IMR-90 (cell line): ENCODE results near the gene CADM4. TPM values are rescaled to one million over a fixed set of nuclear protein-coding genes. Genes with fewer than 3 reads are reported as not detected.

Experiments used
- ATAC-seq: fragments of 200-7000 bp; cut with Tn5 transposase; 2 replicates; pipeline ENCODE4 v1.9.1; 2020; ENCODE audit warnings: low read depth, mild to moderate bottlenecking, moderate library complexity
- BruUV-seq: library from RNA; stranded (reverse); fragments of 400-500 nt; replicated peaks from 2 replicates; lab custom pipeline; 2021; lab: Mats Ljungman, UMichigan
- CTCF ChIA-PET: fragments of 300-600 bp; formaldehyde crosslinking; extraction: SDS; loops from one replicate; lab custom pipeline; 2021; ENCODE audit warnings: antibody characterized with exemption; lab: Yijun Ruan, JAX
- POLR2A ChIA-PET: fragments of 300-600 bp; sonication (Branson Sonifier 250); formaldehyde crosslinking; loops from one replicate; lab custom pipeline; 2022; ENCODE audit warnings: antibody characterized with exemption; ENCODE audit not compliant: unreplicated experiment; lab: Charles Lee
- DNase-seq: peaks from one replicate; pipeline ENCODE4 v3.0.0; 2013
- H2AFZ ChIP-seq: replicated peaks from 2 replicates; pipeline ENCODE3; 2013; ENCODE audit warnings: low read length, mild to moderate bottlenecking; ENCODE audit not compliant: poor library complexity
- H2AK5ac ChIP-seq: 2 replicates; pipeline ENCODE4 v1.6.1; 2013; ENCODE audit warnings: low read depth, low read length, inconsistent platforms
- H2AK9ac ChIP-seq: replicated peaks from 2 replicates; pipeline ENCODE3; 2013; ENCODE audit warnings: mild to moderate bottlenecking, low read depth, low read length, moderate library complexity; ENCODE audit not compliant: poor library complexity
- H2BK120ac ChIP-seq: 2 replicates; pipeline ENCODE4 v1.6.1; 2013; ENCODE audit warnings: low read depth, low read length, inconsistent platforms
- H2BK15ac ChIP-seq: 3 replicates; pipeline ENCODE4 v1.6.1; 2013; ENCODE audit warnings: low read depth, low read length, inconsistent platforms
- H2BK20ac ChIP-seq: 2 replicates; pipeline ENCODE4 v1.6.1; 2013; ENCODE audit warnings: low read depth, mild to moderate bottlenecking, inconsistent platforms, low read length, moderate library complexity
- H2BK5ac ChIP-seq: 2 replicates; pipeline ENCODE4 v1.6.1; 2013; ENCODE audit warnings: mild to moderate bottlenecking, low read depth, low read length, inconsistent platforms; ENCODE audit not compliant: poor library complexity, severe bottlenecking
- H3K14ac ChIP-seq: replicated peaks from 2 replicates; pipeline ENCODE4 v1.6.1; 2013; ENCODE audit warnings: low read depth, low read length, inconsistent platforms
- H3K18ac ChIP-seq: 2 replicates; pipeline ENCODE4 v1.6.1; 2013; ENCODE audit warnings: low read depth, low read length, control low read depth
- H3K23ac ChIP-seq: 2 replicates; pipeline ENCODE4 v1.6.1; 2013; ENCODE audit warnings: low read depth, low read length, inconsistent platforms
- H3K27ac ChIP-seq: 2 replicates; pipeline ENCODE4 v1.5.1; 2013; ENCODE audit warnings: mild to moderate bottlenecking, control low read depth, low read length; ENCODE audit not compliant: insufficient read depth
- H3K27me3 ChIP-seq: 2 replicates; pipeline ENCODE4 v1.6.1; 2013; ENCODE audit warnings: low read length; ENCODE audit not compliant: control insufficient read depth, insufficient read depth
- H3K36me3 ChIP-seq: 2 replicates; pipeline ENCODE4 v1.6.1; 2013; ENCODE audit warnings: low read length, mixed read lengths; ENCODE audit not compliant: control insufficient read depth, insufficient read depth
- H3K4ac ChIP-seq: 2 replicates; pipeline ENCODE4 v1.6.1; 2013; ENCODE audit warnings: low read depth, low read length, inconsistent platforms
- H3K4me1 ChIP-seq: 2 replicates; pipeline ENCODE4 v1.6.1; 2013; ENCODE audit warnings: low read length, mixed read lengths; ENCODE audit not compliant: control insufficient read depth, insufficient read depth
- H3K4me2 ChIP-seq: 2 replicates; pipeline ENCODE4 v1.6.1; 2013; ENCODE audit warnings: low read depth, mild to moderate bottlenecking, control low read depth, low read length, moderate library complexity
- H3K4me3 ChIP-seq: 2 replicates; pipeline ENCODE4 v1.5.1; 2013; ENCODE audit warnings: low read depth, mild to moderate bottlenecking, control low read depth, low read length, moderate library complexity; ENCODE audit not compliant: insufficient read depth
- H3K56ac ChIP-seq: 2 replicates; pipeline ENCODE4 v1.6.1; 2013; ENCODE audit warnings: low read length, inconsistent platforms; ENCODE audit not compliant: insufficient read depth; ENCODE audit errors: extremely low read depth
- H3K79me1 ChIP-seq, 2 experiments: 2 replicates each; pipeline ENCODE4 v1.6.1; 2013; ENCODE audit warnings: low read length in 2 of 2, inconsistent platforms in 1 of 2, low read depth in 1 of 2
- H3K9ac ChIP-seq: 2 replicates; pipeline ENCODE4 v1.6.1; 2013; ENCODE audit warnings: low read depth, low read length, control low read depth
- H3K9me1 ChIP-seq: 2 replicates; pipeline ENCODE4 v1.6.1; 2013; ENCODE audit warnings: low read length, inconsistent platforms; ENCODE audit not compliant: insufficient read depth
- H3K9me3 ChIP-seq: 2 replicates; pipeline ENCODE4 v1.6.1; 2013; ENCODE audit warnings: low read length; ENCODE audit not compliant: control insufficient read depth, insufficient read depth
- H4K20me1 ChIP-seq: 2 replicates; pipeline ENCODE4 v1.6.1; 2013; ENCODE audit warnings: low read length, inconsistent platforms; ENCODE audit not compliant: insufficient read depth
- H4K5ac ChIP-seq: 2 replicates; pipeline ENCODE4 v1.6.1; 2013; ENCODE audit warnings: mild to moderate bottlenecking, low read depth, low read length, control low read depth
- H4K8ac ChIP-seq, 2 experiments: 2 replicates each; pipeline ENCODE4 v1.6.1; 2013; ENCODE audit warnings: low read depth in 2 of 2, low read length in 2 of 2, control low read depth in 1 of 2, inconsistent platforms in 1 of 2
- H4K91ac ChIP-seq: 2 replicates; pipeline ENCODE4 v1.6.1; 2013; ENCODE audit warnings: low read depth, low read length, inconsistent platforms; ENCODE audit not compliant: insufficient read depth
- BHLHE40 ChIP-seq: fragments of 150-350 bp; IDR thresholded peaks from 2 replicates; pipeline ENCODE4 v1.6.1; 2016; ENCODE audit warnings: mild to moderate bottlenecking, low read depth, low read length
- CEBPB ChIP-seq: IDR thresholded peaks from 2 replicates; pipeline ENCODE4 v1.6.1; 2012; ENCODE audit warnings: low read depth, low read length, improper control_type of control experiment
- CHD1 ChIP-seq: IDR thresholded peaks from 2 replicates; pipeline ENCODE4 v1.6.1; 2012; ENCODE audit warnings: low read depth, low read length, improper control_type of control experiment
- CTCF ChIP-seq: conservative IDR thresholded peaks from 2 replicates; pipeline ENCODE4 v1.5.1; 2012; ENCODE audit warnings: mild to moderate bottlenecking, low read depth, low read length, improper control_type of control experiment
- ELK1 ChIP-seq: fragments of 150-350 bp; IDR thresholded peaks from 2 replicates; pipeline ENCODE4 v1.6.1; 2016; ENCODE audit warnings: low read depth, mild to moderate bottlenecking, low read length, moderate library complexity, borderline replicate concordance
- MAFK ChIP-seq: IDR thresholded peaks from 2 replicates; pipeline ENCODE4 v1.6.1; 2012; ENCODE audit warnings: low read depth, low read length, improper control_type of control experiment
- NFE2L2 ChIP-seq: fragments of 150-350 bp; IDR thresholded peaks from 2 replicates; pipeline ENCODE4 v1.6.1; 2016; ENCODE audit warnings: low read depth, mild to moderate bottlenecking, low read length
- POLR2A ChIP-seq: IDR thresholded peaks from 2 replicates; pipeline ENCODE4 v1.6.1; 2012; ENCODE audit warnings: mild to moderate bottlenecking, low read depth, low read length
- RCOR1 ChIP-seq: IDR thresholded peaks from 2 replicates; pipeline ENCODE4 v1.6.1; 2012; ENCODE audit warnings: mild to moderate bottlenecking, low read length, improper control_type of control experiment; ENCODE audit not compliant: insufficient replicate concordance
- RFX5 ChIP-seq: IDR thresholded peaks from 2 replicates; pipeline ENCODE4 v1.8.0; 2012; ENCODE audit warnings: low read depth, mild to moderate bottlenecking, low read length, moderate library complexity
- USF2 ChIP-seq: fragments of 150-350 bp; IDR thresholded peaks from 2 replicates; pipeline ENCODE4 v1.6.1; 2017; ENCODE audit warnings: mild to moderate bottlenecking, antibody characterized with exemption, low read length, low read depth
- WGBS, 2 experiments: methylation state at CpG; one replicate each; pipeline versions ENCODE4 v1.1.5 to v1.1.7; 2013; ENCODE audit warnings: missing lambda C conversion rate in 2 of 2; ENCODE audit not compliant: insufficient read length in 1 of 2; ENCODE audit errors: extremely low coverage in 2 of 2; 5-methylcytosine and 5-hydroxymethylcytosine counted together
- dilution Hi-C: fragments of 300-500 bp; cut with HindIII; formaldehyde crosslinking; loops from one replicate; pipeline ENCODE4 v1.14.3; 2018; ENCODE audit warnings: low sequenced_read_pairs; ENCODE audit not compliant: unreplicated experiment
- in situ Hi-C: fragments of 300-500 bp; cut with MboI; formaldehyde crosslinking; loops from 3 replicates; pipeline ENCODE4 v1.14.3; 2019; ENCODE audit warnings: low sequenced_read_pairs, inconsistent platforms, mixed read lengths
- intact Hi-C: fragments of 100-400 bp; cut with micrococcal nuclease; formaldehyde crosslinking; loops from 2 replicates; pipeline ENCODE4 v1.10.0; 2022
- polyA plus RNA-seq, 3 experiments: library from polyadenylated mRNA; depleted of rRNA; stranded (reverse); fragments of >200 nt; gene quantifications; 2 replicates each; pipeline ENCODE4 v1.2.3, GENCODE V29; 2012; ENCODE audit warnings: low replicate concordance in 1 of 3
- total RNA-seq: library from RNA; depleted of rRNA; stranded (reverse); fragments of >200 nt; gene quantifications from 2 replicates; pipeline ENCODE4 v1.2.3, GENCODE V29; 2012

CADM4 gene
- total and polyA plus RNA-seq, 2 of the 4 experiments (the other 2 are of a cell fraction) = 2.0 to 4.9 TPM

DNA sequence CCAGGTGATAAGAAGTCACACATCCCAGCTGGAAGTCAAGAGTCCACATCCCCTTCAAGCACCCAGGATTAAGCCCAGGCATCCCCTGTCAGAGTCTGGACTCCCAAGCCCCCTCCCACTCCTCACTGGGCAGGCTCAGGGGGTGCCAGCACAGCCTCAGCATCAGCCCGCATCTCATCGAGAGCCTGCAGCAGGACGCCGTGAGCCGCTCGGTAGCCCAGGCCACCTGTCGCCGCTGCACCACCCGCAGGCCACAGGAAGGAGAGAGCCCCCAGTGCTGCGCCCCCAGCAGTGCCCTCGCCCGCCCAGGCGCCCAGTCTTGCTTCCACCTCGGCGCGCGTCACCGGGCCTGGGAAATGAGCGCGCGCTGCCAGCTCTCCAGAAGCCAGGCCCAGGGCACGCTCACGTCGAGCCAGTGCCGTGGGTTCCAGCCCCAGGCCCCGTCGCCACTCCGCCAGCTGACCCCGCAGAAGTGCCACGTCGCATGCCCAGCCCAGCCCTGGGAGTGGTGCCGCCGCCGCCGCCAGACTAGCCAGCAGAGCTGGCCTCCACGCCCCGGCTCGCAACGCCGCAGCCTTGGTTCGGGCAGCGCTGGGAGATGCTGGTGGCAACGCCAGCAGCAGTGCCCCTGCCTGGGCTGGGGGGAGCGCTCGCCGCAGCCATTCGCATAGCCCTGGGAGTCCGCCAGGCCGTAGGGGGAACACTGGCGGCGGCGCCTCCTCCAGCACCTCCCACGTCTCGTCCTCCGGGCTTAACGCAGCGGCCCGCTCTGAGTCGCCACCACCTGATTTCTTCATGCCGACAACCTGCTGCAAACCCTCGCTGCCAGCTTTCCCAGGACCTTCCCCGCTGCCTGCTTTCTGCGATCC is 47.5 kb downstream of the CADM4 start:
- in situ Hi-C loops = no loop called here
- POLR2A ChIA-PET = no interaction called here
- CTCF ChIA-PET = no interaction called here

More for the DNA sequence above, 47.5 kb downstream of the CADM4 start:
- intact Hi-C loops = no loop called here
- Histone ChIP-seq H4K8ac (no peak overlapping the region), H4K5ac (no peak overlapping the region), H2AK5ac (no peak overlapping the region), H3K18ac (no peak overlapping the region), H3K79me1 (peaks cover 25 to 63% of the 10 kb centered on the region in 2 experiments), H3K4ac (no peak overlapping the region), H2BK15ac (no peak overlapping the region), H3K4me3 (no peak overlapping the region), H2BK20ac (no peak overlapping the region), H3K9me1 (no peaks in the 10 kb centered on the region), H3K27ac (no peak overlapping the region), H3K4me1 (peaks cover 4% of the 10 kb centered on the region), H4K91ac (no peak overlapping the region), H3K56ac (no peak overlapping the region), H2AFZ (no peak overlapping the region), H3K9ac (no peak overlapping the region), H3K4me2 (no peak overlapping the region), H2AK9ac (no peak overlapping the region), H2BK120ac (no peak overlapping the region), H2BK5ac (no peak overlapping the region), H3K36me3 (peaks cover 43% of the 10 kb centered on the region), H3K27me3 (no peaks in the 10 kb centered on the region), H3K14ac (no peak overlapping the region), H3K9me3 (no peaks in the 10 kb centered on the region), H4K20me1 (peaks cover 10% of the 10 kb centered on the region), H3K23ac (no peak overlapping the region)
- TF ChIP-seq CHD1 (no peak), MAFK (no peak), RFX5 (no peak), CTCF (no peak), CEBPB (no peak), POLR2A (no peak), USF2 (no peak), NFE2L2 (no peak), RCOR1 (no peak), ELK1 (no peak), BHLHE40 (no peak)
- WGBS, 2 experiments = 96% methylated on average over 30 of the region's 63 CpGs; no CpG with 5 or more reads in 1 of the 2 experiments
- dilution Hi-C loops = no loop called here
- BruUV-seq = no TSS peak
- no peak for DNase-seq
- ATAC-seq = no peak
